Muscle layer of duodenum (tissue), 2 donors: Measurements from ENCODE around the gene ATP13A2.
"Not testable (repeated sequence)": the region's sequence is repeated elsewhere in the genome, so short reads cannot be mapped to it uniquely, and the experiment has no call there.

Experiments
- H3K27ac ChIP-seq: one replicate; pipeline ENCODE4 v1.7.0; 2013; ENCODE audit warnings: mild to moderate bottlenecking, low read length
- H3K27me3 ChIP-seq: one replicate; pipeline ENCODE4 v1.7.0; 2013; ENCODE audit warnings: low read depth, mild to moderate bottlenecking, control low read depth, low read length
- H3K36me3 ChIP-seq, 2 donors: one replicate each; pipeline ENCODE4 v1.7.0; 2013; ENCODE audit warnings: low read length in 2 of 2, control low read depth in 1 of 2, mild to moderate bottlenecking in 1 of 2; ENCODE audit not compliant: insufficient read depth in 2 of 2, control insufficient read depth in 1 of 2
- H3K4me1 ChIP-seq, 2 donors: one replicate each; pipeline ENCODE4 v1.7.0; 2013; ENCODE audit warnings: low read length in 2 of 2, mild to moderate bottlenecking in 2 of 2, control low read depth in 1 of 2, moderate library complexity in 1 of 2; ENCODE audit not compliant: insufficient read depth in 2 of 2, control insufficient read depth in 1 of 2
- H3K4me3 ChIP-seq, 2 donors: one replicate each; pipeline ENCODE4 v1.7.0; 2013; ENCODE audit warnings: low read length in 2 of 2, low read depth in 1 of 2, mild to moderate bottlenecking in 1 of 2
- H3K9me3 ChIP-seq, 2 donors: one replicate each; pipeline ENCODE4 v1.7.0; 2013; ENCODE audit warnings: low read length in 2 of 2, control low read depth in 1 of 2, mild to moderate bottlenecking in 1 of 2; ENCODE audit not compliant: control insufficient read depth in 1 of 2
- donor health status: healthy.

Gene ATP13A2

GRCh38 chr1:16936580-16936979 lies 75.1 kb downstream of the ATP13A2 start:
- H3K9me3 ChIP-seq, H3K27ac ChIP-seq, H3K27me3 ChIP-seq, H3K4me3 ChIP-seq, H3K4me1 ChIP-seq: not testable (repeated sequence)
- H3K36me3 ChIP-seq: peaks cover 0 to 66% of the 10 kb centered on the region in 2 donors
